ENCODE results near the gene ADCY3. TPM values are rescaled to one million over a fixed set of nuclear protein-coding genes. Genes with fewer than 3 reads are reported as not detected.

Gene ADCY3
- total RNA-seq, 4 donors from 2014 or later, result 11.7 to 80.2 (median 22.6) TPM

DNA sequence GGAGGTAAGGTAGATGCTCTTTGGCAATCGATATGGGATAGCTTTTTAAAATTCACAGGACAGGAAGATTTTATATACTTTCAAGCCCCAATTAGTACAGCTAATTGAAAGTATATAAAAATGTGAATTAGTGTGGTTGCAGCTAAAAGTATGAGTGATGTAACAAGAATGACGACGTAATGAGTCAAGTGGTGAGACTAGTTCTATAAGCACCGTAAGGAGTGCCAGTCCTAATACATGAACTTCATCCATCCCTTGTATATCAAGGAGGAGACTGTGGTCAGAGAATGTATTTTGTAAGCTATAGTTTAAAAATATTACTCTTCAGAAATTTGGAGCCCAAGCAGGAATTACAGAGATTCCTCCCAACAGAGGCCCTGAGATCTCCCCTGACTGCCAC is 25.9 kb upstream of the ADCY3 start:
- no peaks in the 10 kb centered on the region for H3K27me3 ChIP-seq
- no peaks in the 10 kb centered on the region for H3K9me3 ChIP-seq
- H3K36me3 ChIP-seq, result peaks cover 0 to 38% (median 8%) of the 10 kb centered on the region in 4 donors
- no peak overlapping the region for H3K4me3 ChIP-seq
- in situ Hi-C loops (cut with MboI; ENCODE audit: low pct_ligation_motif_present in 1 of 4, low pct_unique_long_range_greater_than_20kb in 1 of 4, low sequenced_read_pairs in 3 of 4), result no loop called here
- TF ChIP-seq POLR2AphosphoS5 (IDR thresholded peaks at IDR 0.05) (no peak), POLR2A (IDR thresholded peaks at IDR 0.05) (no peak), EP300 (IDR thresholded peaks at IDR 0.05; ENCODE audit: low read depth) (no peak)
- TF ChIP-seq, protein P1, sequence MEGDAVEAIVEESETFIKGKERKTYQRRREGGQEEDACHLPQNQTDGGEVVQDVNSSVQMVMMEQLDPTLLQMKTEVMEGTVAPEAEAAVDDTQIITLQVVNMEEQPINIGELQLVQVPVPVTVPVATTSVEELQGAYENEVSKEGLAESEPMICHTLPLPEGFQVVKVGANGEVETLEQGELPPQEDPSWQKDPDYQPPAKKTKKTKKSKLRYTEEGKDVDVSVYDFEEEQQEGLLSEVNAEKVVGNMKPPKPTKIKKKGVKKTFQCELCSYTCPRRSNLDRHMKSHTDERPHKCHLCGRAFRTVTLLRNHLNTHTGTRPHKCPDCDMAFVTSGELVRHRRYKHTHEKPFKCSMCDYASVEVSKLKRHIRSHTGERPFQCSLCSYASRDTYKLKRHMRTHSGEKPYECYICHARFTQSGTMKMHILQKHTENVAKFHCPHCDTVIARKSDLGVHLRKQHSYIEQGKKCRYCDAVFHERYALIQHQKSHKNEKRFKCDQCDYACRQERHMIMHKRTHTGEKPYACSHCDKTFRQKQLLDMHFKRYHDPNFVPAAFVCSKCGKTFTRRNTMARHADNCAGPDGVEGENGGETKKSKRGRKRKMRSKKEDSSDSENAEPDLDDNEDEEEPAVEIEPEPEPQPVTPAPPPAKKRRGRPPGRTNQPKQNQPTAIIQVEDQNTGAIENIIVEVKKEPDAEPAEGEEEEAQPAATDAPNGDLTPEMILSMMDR (IDR thresholded peaks at IDR 0.05), result no peak
- no peak for DNase-seq
- no peaks in the 10 kb centered on the region for H3K4me1 ChIP-seq
- WGBS, 2 donors (ENCODE audit: low coverage in 1 of 2), result 91 to 93% methylated on average over 4 of the region's 4 CpGs
- intact Hi-C loops (cut with DNase I; ENCODE audit: low total_unique reads), result no loop called here
- no peak overlapping the region for H3K27ac ChIP-seq

DNA sequence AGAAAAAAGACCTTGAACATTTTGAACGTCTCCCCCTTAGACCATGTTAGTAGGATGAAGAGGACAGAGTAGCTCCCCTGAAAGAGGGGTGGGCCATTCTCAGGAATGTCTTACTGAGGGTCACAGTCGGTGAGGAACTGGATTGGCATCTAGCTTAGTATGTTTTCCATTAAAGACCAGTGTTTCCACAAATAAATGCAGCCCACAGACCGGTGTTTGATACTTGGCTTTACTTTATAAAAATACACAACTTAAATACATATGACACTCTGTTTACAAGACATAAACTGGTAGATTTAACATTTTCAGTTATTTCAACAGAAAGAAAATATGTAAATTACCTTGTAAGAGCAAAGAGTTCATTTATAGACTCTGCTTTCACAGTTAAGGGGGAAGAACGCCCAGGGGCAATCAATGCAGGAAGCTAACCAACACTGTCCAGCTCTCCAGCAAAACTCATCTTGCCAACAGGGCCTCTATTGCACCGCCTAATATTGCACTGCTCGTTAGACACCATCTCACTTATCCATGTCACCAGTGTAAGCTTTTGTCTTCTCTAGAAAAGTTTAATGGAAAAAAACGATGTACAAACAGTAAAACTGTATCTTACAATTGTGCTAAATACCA is 23.5 kb upstream of the ADCY3 start:
- Histone ChIP-seq H3K4me1 (no peaks in the 10 kb centered on the region), H3K36me3 (peaks cover 0 to 23% (median 2%) of the 10 kb centered on the region in 4 donors), H3K4me3 (no peak overlapping the region), H3K9me3 (no peaks in the 10 kb centered on the region), H3K27me3 (no peaks in the 10 kb centered on the region), H3K27ac (no peak overlapping the region)
- no peak for TF ChIP-seq POLR2AphosphoS5 (IDR thresholded peaks at IDR 0.05)
- TF ChIP-seq EP300 (IDR thresholded peaks at IDR 0.05; ENCODE audit: low read depth), result no peak
- TF ChIP-seq POLR2A (IDR thresholded peaks at IDR 0.05), result no peak
- TF ChIP-seq, protein P1 (IDR thresholded peaks at IDR 0.05), result no peak
- WGBS, 2 donors (ENCODE audit: low coverage in 1 of 2), result 74 to 84% methylated on average over 6 to 7 of the region's 7 CpGs
- DNase-seq, result no peak
- in situ Hi-C loops (cut with MboI; ENCODE audit: low pct_ligation_motif_present in 1 of 4, low pct_unique_long_range_greater_than_20kb in 1 of 4, low sequenced_read_pairs in 3 of 4) (no loop called here), intact Hi-C loops (cut with DNase I; ENCODE audit: low total_unique reads) (no loop called here)

DNA sequence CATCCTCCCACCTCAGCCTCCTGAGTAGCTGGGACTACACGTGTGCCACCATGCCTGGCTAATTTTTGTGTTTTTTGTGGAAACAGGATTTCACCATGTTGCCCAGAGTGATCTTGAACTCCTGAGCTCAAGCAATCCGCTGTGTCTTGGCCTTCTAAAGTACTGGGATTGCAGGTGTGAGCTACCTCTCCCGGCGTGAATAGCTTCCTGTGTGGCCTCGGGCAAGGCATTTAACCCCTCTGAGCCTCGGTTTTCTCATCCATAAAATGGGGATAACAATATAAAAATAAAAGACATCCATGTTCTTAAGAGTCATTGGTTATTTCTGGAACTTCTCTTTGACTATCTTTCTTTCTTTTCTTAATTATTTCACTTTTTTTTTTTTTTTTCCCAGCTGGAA is 19.3 kb upstream of the ADCY3 start:
- intact Hi-C loops (cut with DNase I; ENCODE audit: low total_unique reads), result no loop called here
- Histone ChIP-seq H3K4me1 (no peaks in the 10 kb centered on the region), H3K4me3 (no peak overlapping the region), H3K27ac (no peak overlapping the region), H3K9me3 (no peaks in the 10 kb centered on the region), H3K36me3 (no peaks in the 10 kb centered on the region), H3K27me3 (no peaks in the 10 kb centered on the region)
- in situ Hi-C loops (cut with MboI; ENCODE audit: low pct_ligation_motif_present in 1 of 4, low pct_unique_long_range_greater_than_20kb in 1 of 4, low sequenced_read_pairs in 3 of 4), result no loop called here
- TF ChIP-seq EP300 (IDR thresholded peaks at IDR 0.05; ENCODE audit: low read depth) (no peak), POLR2A (IDR thresholded peaks at IDR 0.05) (no peak), POLR2AphosphoS5 (IDR thresholded peaks at IDR 0.05) (no peak)
- TF ChIP-seq, protein P1 (IDR thresholded peaks at IDR 0.05), result no peak
- DNase-seq, result no peak
- WGBS, 2 donors (ENCODE audit: low coverage in 1 of 2), result 83 to 85% methylated on average over 5 to 6 of the region's 6 CpGs

DNA sequence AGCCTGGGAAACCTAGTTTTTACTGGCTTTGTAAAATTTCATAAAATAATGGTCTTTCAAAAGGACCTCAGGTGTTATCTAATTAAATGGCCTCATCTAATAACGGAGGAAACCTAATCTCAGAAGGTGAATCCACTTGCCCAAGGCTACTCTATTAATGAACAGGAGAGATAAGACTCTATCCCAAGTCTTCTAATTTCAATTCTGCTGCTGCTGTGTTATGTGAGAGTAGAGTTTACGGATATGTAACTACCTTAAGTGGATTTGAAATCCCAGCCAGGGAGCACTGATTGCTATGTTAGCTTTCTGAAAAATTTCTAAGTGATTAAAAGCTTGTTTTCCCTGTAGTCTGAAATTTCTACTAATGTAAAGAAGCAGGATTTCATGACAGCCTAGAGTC is 17.2 kb upstream of the ADCY3 start:
- WGBS, 2 donors (ENCODE audit: low coverage in 1 of 2), result 72 to 83% methylated on average over 2 of the region's 2 CpGs
- intact Hi-C loops (cut with DNase I; ENCODE audit: low total_unique reads), result no loop called here

More for the DNA sequence above, 17.2 kb upstream of the ADCY3 start:
- no peaks in the 10 kb centered on the region for H3K9me3 ChIP-seq
- H3K27me3 ChIP-seq, result no peaks in the 10 kb centered on the region
- no peaks in the 10 kb centered on the region for H3K36me3 ChIP-seq
- in situ Hi-C loops (cut with MboI; ENCODE audit: low pct_ligation_motif_present in 1 of 4, low pct_unique_long_range_greater_than_20kb in 1 of 4, low sequenced_read_pairs in 3 of 4), result no loop called here
- no peaks in the 10 kb centered on the region for H3K4me1 ChIP-seq
- H3K27ac ChIP-seq, result no peak overlapping the region
- H3K4me3 ChIP-seq, result no peak overlapping the region
- TF ChIP-seq EP300 (IDR thresholded peaks at IDR 0.05; ENCODE audit: low read depth) (no peak), POLR2A (IDR thresholded peaks at IDR 0.05) (no peak), POLR2AphosphoS5 (IDR thresholded peaks at IDR 0.05) (no peak)
- TF ChIP-seq, protein P1 (IDR thresholded peaks at IDR 0.05), result no peak
- no peak for DNase-seq
